Hepatocyte (in vitro differentiated cells): ENCODE data around the gene SMARCD2. TPM values are rescaled to one million over a fixed set of nuclear protein-coding genes. Genes with fewer than 3 reads are reported as not detected.
A peak's percentile ranks its signal among the peaks of the same experiment; 100 is the strongest.
"Not testable (repeated sequence)": the region's sequence is repeated elsewhere in the genome, so short reads cannot be mapped to it uniquely, and the experiment has no call there.

ENCODE experiments used
- DNase-seq: peaks from one replicate; pipeline ENCODE4 v3.0.0-alpha.2; 2016; ENCODE audit warnings: low spot score
- H2AFZ ChIP-seq: fragments of 200-600 bp; sonication (generic); 2 replicates; pipeline ENCODE4 v1.6.0; 2016; ENCODE audit warnings: antibody characterized with exemption, mild to moderate bottlenecking
- H3K27ac ChIP-seq: fragments of 200-600 bp; sonication (generic); 2 replicates; pipeline ENCODE4 v1.5.1; 2016; ENCODE audit warnings: mild to moderate bottlenecking
- H3K27me3 ChIP-seq: fragments of 200-600 bp; sonication (generic); 2 replicates; pipeline ENCODE4 v1.6.1; 2016
- H3K36me3 ChIP-seq: fragments of 200-600 bp; sonication (generic); replicated peaks from 2 replicates; pipeline ENCODE4 v1.5.1; 2016; ENCODE audit warnings: low read depth; ENCODE audit not compliant: insufficient read depth
- H3K4me1 ChIP-seq: fragments of 200-600 bp; sonication (generic); 2 replicates; pipeline ENCODE4 v1.5.1; 2016; ENCODE audit warnings: mild to moderate bottlenecking, moderate library complexity; ENCODE audit not compliant: insufficient read depth
- H3K4me2 ChIP-seq: fragments of 200-600 bp; sonication (generic); 2 replicates; pipeline ENCODE4 v1.6.0; 2016
- H3K4me3 ChIP-seq: fragments of 200-600 bp; sonication (generic); 2 replicates; pipeline ENCODE4 v1.5.1; 2016; ENCODE audit warnings: mild to moderate bottlenecking
- H3K79me2 ChIP-seq: fragments of 200-600 bp; sonication (generic); 2 replicates; pipeline ENCODE4 v1.6.0; 2017; ENCODE audit warnings: mild to moderate bottlenecking
- H3K9me2 ChIP-seq: fragments of 200-600 bp; sonication (generic); replicated peaks from 2 replicates; pipeline ENCODE4 v1.6.0; 2017; ENCODE audit warnings: mild to moderate bottlenecking; ENCODE audit not compliant: insufficient read depth
- H3K9me3 ChIP-seq: fragments of 200-600 bp; sonication (generic); 2 replicates; pipeline ENCODE4 v1.5.1; 2016; ENCODE audit warnings: low read depth, mild to moderate bottlenecking
- H4K20me1 ChIP-seq: fragments of 200-600 bp; sonication (generic); 2 replicates; pipeline ENCODE4 v1.6.0; 2016; ENCODE audit warnings: mild to moderate bottlenecking; ENCODE audit not compliant: insufficient read depth, poor library complexity, severe bottlenecking
- CTCF ChIP-seq: fragments of 200-600 bp; sonication (generic); IDR thresholded peaks from 2 replicates; pipeline ENCODE4 v1.5.1; 2016; ENCODE audit warnings: antibody characterized with exemption, mild to moderate bottlenecking; ENCODE audit not compliant: poor library complexity
- EZH2 ChIP-seq: fragments of 200-600 bp; sonication (generic); IDR thresholded peaks from 2 replicates; pipeline ENCODE4 v1.6.1; 2016; ENCODE audit warnings: antibody characterized with exemption, mild to moderate bottlenecking, borderline replicate concordance
- EZH2phosphoT487 ChIP-seq: fragments of 200-600 bp; sonication (generic); IDR thresholded peaks from one replicate; pipeline ENCODE4 v1.6.1; 2018; ENCODE audit warnings: antibody characterized with exemption, mild to moderate bottlenecking, low read depth, moderate library complexity; ENCODE audit not compliant: unreplicated experiment, severe bottlenecking
- WGBS: methylation state at CpG from one replicate; pipeline ENCODE4 v1.1.6; 2016; ENCODE audit warnings: low lambda C conversion rate; ENCODE audit errors: missing lambda C conversion rate; 5-methylcytosine and 5-hydroxymethylcytosine counted together
- polyA plus RNA-seq: library from polyadenylated mRNA; unstranded; fragments of >200 nt; fragmentation: Nextera tagmentation; extraction: Ambion mirVana; gene quantifications from 2 replicates; pipeline ENCODE4 v1.2.1, GENCODE V29; 2016
- total RNA-seq: library from RNA; depleted of rRNA; stranded (reverse); fragments of >200 nt; gene quantifications from 2 replicates; pipeline ENCODE4 v1.2.3, GENCODE V29; 2014

Gene SMARCD2
- total and polyA plus RNA-seq, 2 experiments from 2014 or later = 52.9 to 65.7 TPM

- Histone ChIP-seq H3K4me1 (peaks cover 30% of the 10 kb centered on the region), H3K27ac (peak overlapping the region; percentile 88), H3K79me2 (peaks cover 31% of the 10 kb centered on the region), H4K20me1 (peaks cover 20% of the 10 kb centered on the region), H3K9me2 (no peaks in the 10 kb centered on the region), H2AFZ (peak overlapping the region; percentile 94), H3K4me2 (peak overlapping the region; percentile 82), H3K4me3 (no peak overlapping the region), H3K9me3 (no peaks in the 10 kb centered on the region), H3K36me3 (no peaks in the 10 kb centered on the region), H3K27me3 (no peaks in the 10 kb centered on the region)
- TF ChIP-seq CTCF = no peak
- no peak for TF ChIP-seq EZH2phosphoT487
- TF ChIP-seq EZH2 = no peak
- DNase-seq = no peak
- WGBS = 79% methylated on average over 9 of the region's 9 CpGs
These were observed 1.6 kb upstream of the SMARCD2 start for GRCh38 chr17:63843910-63844677.

- not testable (repeated sequence) for H3K27me3 ChIP-seq, H3K36me3 ChIP-seq, H3K9me3 ChIP-seq, H3K9me2 ChIP-seq
- peak; percentile 44 for DNase-seq
- peak overlapping the region; percentile 94 for H2AFZ ChIP-seq
- H3K79me2 ChIP-seq = peaks cover 37% of the 10 kb centered on the region
- peaks cover 33% of the 10 kb centered on the region for H3K4me1 ChIP-seq
- 42% methylated on average over 19 of the region's 19 CpGs for WGBS
- peak overlapping the region; percentile 43 for H3K4me3 ChIP-seq
- peak overlapping the region; percentile 82 for H3K4me2 ChIP-seq
- peak overlapping the region; percentile 88 for H3K27ac ChIP-seq
- peaks cover 24% of the 10 kb centered on the region for H4K20me1 ChIP-seq
These were observed 953 bp upstream of the SMARCD2 start for GRCh38 chr17:63843387-63843888.

GRCh38 chr17:63842173-63842539, 329 bp downstream of the SMARCD2 start:
- WGBS = 0% methylated on average over 2 of the region's 36 CpGs
- Histone ChIP-seq H3K36me3 (no peaks in the 10 kb centered on the region), H3K9me2 (no peaks in the 10 kb centered on the region), H3K4me1 (peaks cover 36% of the 10 kb centered on the region), H3K27me3 (no peaks in the 10 kb centered on the region), H2AFZ (peak overlapping the region; percentile 50), H4K20me1 (peaks cover 31% of the 10 kb centered on the region), H3K27ac (peak overlapping the region; percentile 88), H3K4me2 (peak overlapping the region; percentile 94), H3K4me3 (peak overlapping the region; percentile 92), H3K9me3 (no peaks in the 10 kb centered on the region), H3K79me2 (peaks cover 50% of the 10 kb centered on the region)
- TF ChIP-seq EZH2phosphoT487 (no peak), EZH2 (no peak), CTCF (no peak)
- DNase-seq = no peak

GRCh38 chr17:63841350-63842172, 924 bp downstream of the SMARCD2 start:
- Histone ChIP-seq H4K20me1 (peaks cover 31% of the 10 kb centered on the region), H3K27me3 (no peaks in the 10 kb centered on the region), H2AFZ (peak overlapping the region; percentile 50), H3K9me3 (no peaks in the 10 kb centered on the region), H3K4me1 (peaks cover 36% of the 10 kb centered on the region), H3K36me3 (no peaks in the 10 kb centered on the region), H3K9me2 (no peaks in the 10 kb centered on the region), H3K4me2 (peak overlapping the region; percentile 94), H3K27ac (peak overlapping the region; percentile 88), H3K79me2 (peaks cover 56% of the 10 kb centered on the region), H3K4me3 (peak overlapping the region; percentile 92)
- WGBS = 7% methylated on average over 26 of the region's 26 CpGs
- TF ChIP-seq EZH2phosphoT487 = no peak
- no peak for TF ChIP-seq EZH2
- no peak for TF ChIP-seq CTCF
- peak; percentile 75 for DNase-seq
